ENCODE measurements around the gene EPHB2.

EPHB2 gene

GRCh38 chr1:22886211-22886610, 175.6 kb downstream of the EPHB2 start:
- no peak for DNase-seq (ENCODE audit: low spot score)

GRCh38 chr1:22887491-22887890, 176.9 kb downstream of the EPHB2 start:
- DNase-seq (ENCODE audit: low spot score) = no peak

- DNase-seq (ENCODE audit: low spot score) = no peak
These were observed 177.9 kb downstream of the EPHB2 start for GRCh38 chr1:22888320-22889075.

GRCh38 chr1:22889213-22889827, 178.7 kb downstream of the EPHB2 start:
- DNase-seq (ENCODE audit: low spot score) = no peak

GRCh38 chr1:22892789-22893188, 182.2 kb downstream of the EPHB2 start:
- no peak for DNase-seq (ENCODE audit: low spot score)

- no peak for DNase-seq (ENCODE audit: low spot score)
These were observed 182.7 kb downstream of the EPHB2 start for GRCh38 chr1:22893292-22893691.

GRCh38 chr1:22895357-22895756, 184.7 kb downstream of the EPHB2 start:
- no peak for DNase-seq (ENCODE audit: low spot score)

- DNase-seq (ENCODE audit: low spot score) = no peak
These were observed 185.5 kb downstream of the EPHB2 start for GRCh38 chr1:22896184-22896583.

- DNase-seq (ENCODE audit: low spot score) = no peak
These were observed 189.8 kb downstream of the EPHB2 start for GRCh38 chr1:22900451-22900850.

- no peak for DNase-seq (ENCODE audit: low spot score)
These were observed 192.5 kb downstream of the EPHB2 start for GRCh38 chr1:22903113-22903512.

- DNase-seq (ENCODE audit: low spot score) = no peak
These were observed 196.3 kb downstream of the EPHB2 start for GRCh38 chr1:22906968-22907367.

- DNase-seq (ENCODE audit: low spot score) = no peak
These were observed 196.9 kb downstream of the EPHB2 start for GRCh38 chr1:22907528-22907927.

GRCh38 chr1:22908880-22909426, 198.3 kb downstream of the EPHB2 start:
- no peak for DNase-seq (ENCODE audit: low spot score)

- no peak for DNase-seq (ENCODE audit: low spot score)
These were observed 199.6 kb downstream of the EPHB2 start for GRCh38 chr1:22910286-22910685.

- DNase-seq (ENCODE audit: low spot score) = no peak
These were observed 200.5 kb downstream of the EPHB2 start for GRCh38 chr1:22910986-22911651.

GRCh38 chr1:22912311-22912710, 201.7 kb downstream of the EPHB2 start:
- DNase-seq (ENCODE audit: low spot score) = no peak

- no peak for DNase-seq (ENCODE audit: low spot score)
These were observed 202.9 kb downstream of the EPHB2 start for GRCh38 chr1:22913421-22914141.

GRCh38 chr1:22914156-22914555, 203.5 kb downstream of the EPHB2 start:
- DNase-seq (ENCODE audit: low spot score) = no peak

- no peak for DNase-seq (ENCODE audit: low spot score)
These were observed 204.1 kb downstream of the EPHB2 start for GRCh38 chr1:22914633-22915217.

- DNase-seq (ENCODE audit: low spot score) = no peak
These were observed 204.6 kb downstream of the EPHB2 start for GRCh38 chr1:22915231-22915630.

GRCh38 chr1:22915816-22916470, 205.3 kb downstream of the EPHB2 start:
- no peak for DNase-seq (ENCODE audit: low spot score)

Measured in CD4-positive, alpha-beta T cell treated with Interleukin-6 at 100 ng/mL for 8 hours (primary cell).